PC-9 (cell line): ENCODE data around the gene USP24.

ENCODE experiments used
- EZH2 ChIP-seq: fragments of 200-600 bp; sonication (generic); IDR thresholded peaks from 2 replicates; pipeline ENCODE4 v1.8.0; 2017; ENCODE audit warnings: antibody characterized with exemption, low read depth
- TF ChIP-seq, protein P1 (sequence below): fragments of 200-600 bp; sonication (generic); conservative IDR thresholded peaks from 2 replicates; pipeline ENCODE4 v1.6.1; 2017; ENCODE audit warnings: mixed run types, antibody characterized with exemption, mild to moderate bottlenecking, moderate library complexity

DNA sequence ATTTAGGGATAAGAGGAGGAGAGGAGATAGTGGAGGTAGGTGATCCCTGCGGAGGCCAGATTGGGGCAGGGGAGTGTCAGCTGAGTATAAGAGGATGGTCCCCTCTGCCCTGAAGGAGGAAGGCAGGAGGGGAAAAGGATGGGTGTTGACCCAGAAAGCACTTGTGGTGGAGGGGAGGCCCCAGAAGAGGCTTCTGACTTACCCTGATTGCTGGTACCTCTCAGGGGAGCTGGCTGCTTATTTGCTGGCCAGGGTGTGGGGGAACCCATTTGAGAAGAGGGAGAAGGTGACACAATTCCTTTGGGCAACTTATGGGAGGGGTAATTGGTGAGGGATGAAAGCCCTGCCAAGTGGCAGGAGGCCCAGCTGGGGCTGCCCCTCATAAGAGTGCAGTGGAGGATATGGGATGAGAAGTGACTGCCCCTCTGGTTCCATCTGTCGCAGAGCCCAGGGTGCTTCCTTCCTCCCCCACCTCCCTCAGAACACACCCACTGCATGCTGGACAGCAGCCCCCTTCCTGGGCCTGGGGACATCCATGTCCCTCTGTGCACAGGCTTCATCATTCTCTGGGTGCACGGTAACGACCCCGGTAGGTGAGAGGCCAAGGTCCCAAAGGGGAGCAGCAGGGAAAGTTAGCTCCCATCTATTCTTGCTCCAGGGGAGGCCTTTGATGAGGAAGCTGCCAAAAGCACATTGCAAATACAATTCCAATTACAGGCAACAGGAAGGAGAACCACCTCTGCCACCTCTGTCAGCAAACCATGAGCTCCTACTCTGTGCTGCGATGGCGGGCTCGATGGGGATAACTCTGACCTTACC is 177.2 kb downstream of the USP24 start:
- TF ChIP-seq, protein P1, sequence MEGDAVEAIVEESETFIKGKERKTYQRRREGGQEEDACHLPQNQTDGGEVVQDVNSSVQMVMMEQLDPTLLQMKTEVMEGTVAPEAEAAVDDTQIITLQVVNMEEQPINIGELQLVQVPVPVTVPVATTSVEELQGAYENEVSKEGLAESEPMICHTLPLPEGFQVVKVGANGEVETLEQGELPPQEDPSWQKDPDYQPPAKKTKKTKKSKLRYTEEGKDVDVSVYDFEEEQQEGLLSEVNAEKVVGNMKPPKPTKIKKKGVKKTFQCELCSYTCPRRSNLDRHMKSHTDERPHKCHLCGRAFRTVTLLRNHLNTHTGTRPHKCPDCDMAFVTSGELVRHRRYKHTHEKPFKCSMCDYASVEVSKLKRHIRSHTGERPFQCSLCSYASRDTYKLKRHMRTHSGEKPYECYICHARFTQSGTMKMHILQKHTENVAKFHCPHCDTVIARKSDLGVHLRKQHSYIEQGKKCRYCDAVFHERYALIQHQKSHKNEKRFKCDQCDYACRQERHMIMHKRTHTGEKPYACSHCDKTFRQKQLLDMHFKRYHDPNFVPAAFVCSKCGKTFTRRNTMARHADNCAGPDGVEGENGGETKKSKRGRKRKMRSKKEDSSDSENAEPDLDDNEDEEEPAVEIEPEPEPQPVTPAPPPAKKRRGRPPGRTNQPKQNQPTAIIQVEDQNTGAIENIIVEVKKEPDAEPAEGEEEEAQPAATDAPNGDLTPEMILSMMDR: no peak
- TF ChIP-seq EZH2: no peak
